Hepatocyte (in vitro differentiated cells): ENCODE measurements around the gene FAM53B.

Source experiments
- EZH2phosphoT487 ChIP-seq: fragments of 200-600 bp; sonication (generic); IDR thresholded peaks from one replicate; pipeline ENCODE4 v1.6.1; 2018; ENCODE audit warnings: antibody characterized with exemption, mild to moderate bottlenecking, low read depth, moderate library complexity; ENCODE audit not compliant: unreplicated experiment, severe bottlenecking
- TF ChIP-seq, protein P1 (sequence below): fragments of 200-600 bp; sonication (generic); IDR thresholded peaks from 2 replicates; pipeline ENCODE4 v1.5.1; 2016; ENCODE audit warnings: antibody characterized with exemption, mild to moderate bottlenecking; ENCODE audit not compliant: poor library complexity

- no peak for TF ChIP-seq EZH2phosphoT487
- TF ChIP-seq, protein P1, sequence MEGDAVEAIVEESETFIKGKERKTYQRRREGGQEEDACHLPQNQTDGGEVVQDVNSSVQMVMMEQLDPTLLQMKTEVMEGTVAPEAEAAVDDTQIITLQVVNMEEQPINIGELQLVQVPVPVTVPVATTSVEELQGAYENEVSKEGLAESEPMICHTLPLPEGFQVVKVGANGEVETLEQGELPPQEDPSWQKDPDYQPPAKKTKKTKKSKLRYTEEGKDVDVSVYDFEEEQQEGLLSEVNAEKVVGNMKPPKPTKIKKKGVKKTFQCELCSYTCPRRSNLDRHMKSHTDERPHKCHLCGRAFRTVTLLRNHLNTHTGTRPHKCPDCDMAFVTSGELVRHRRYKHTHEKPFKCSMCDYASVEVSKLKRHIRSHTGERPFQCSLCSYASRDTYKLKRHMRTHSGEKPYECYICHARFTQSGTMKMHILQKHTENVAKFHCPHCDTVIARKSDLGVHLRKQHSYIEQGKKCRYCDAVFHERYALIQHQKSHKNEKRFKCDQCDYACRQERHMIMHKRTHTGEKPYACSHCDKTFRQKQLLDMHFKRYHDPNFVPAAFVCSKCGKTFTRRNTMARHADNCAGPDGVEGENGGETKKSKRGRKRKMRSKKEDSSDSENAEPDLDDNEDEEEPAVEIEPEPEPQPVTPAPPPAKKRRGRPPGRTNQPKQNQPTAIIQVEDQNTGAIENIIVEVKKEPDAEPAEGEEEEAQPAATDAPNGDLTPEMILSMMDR = no peak
Observed at GRCh38 chr10:124616836-124617130, 127.4 kb downstream of the FAM53B start.
